Measurements from ENCODE around the gene RAC2.
"Not testable (repeated sequence)": the region's sequence is repeated elsewhere in the genome, so short reads cannot be mapped to it uniquely, and the experiment has no call there.

The RAC2 gene

DNA sequence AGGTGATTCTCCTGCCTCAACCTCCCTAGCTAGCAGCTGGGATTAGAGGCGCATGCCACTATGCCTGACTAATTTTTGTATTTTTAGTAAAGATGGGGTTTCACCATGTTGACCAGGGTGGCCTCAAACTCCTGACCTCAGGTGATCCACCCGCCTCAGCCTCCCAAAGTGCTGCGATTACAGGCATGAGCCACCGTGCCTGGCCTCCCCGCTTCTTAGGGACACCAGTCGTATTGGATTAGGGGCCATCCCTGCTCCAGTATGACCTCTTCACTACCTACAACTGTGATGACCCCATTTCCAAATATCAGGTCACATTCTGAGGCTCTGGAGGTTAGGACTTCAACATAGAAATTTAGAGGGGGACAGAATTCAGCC lies 42.6 kb downstream of the RAC2 start:
- not testable (repeated sequence) for DNase-seq

DNA sequence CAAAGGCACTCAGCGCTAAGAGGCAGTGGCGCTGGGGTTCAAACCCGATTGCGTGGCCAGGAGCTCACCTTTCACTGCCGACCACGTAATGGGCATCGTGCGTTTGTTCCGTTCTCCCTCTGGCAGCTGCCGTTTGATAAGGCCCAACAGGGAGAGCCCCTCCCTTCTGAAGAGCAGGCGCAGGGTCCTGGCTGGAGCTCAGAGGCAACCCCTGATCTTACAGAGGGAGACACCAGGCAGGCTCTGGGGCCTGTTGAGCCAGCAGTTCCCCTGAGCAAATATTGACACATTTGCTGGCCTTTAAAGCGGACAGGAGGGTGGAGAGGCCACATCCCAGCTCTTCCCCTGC lies 44.3 kb downstream of the RAC2 start:
- no peak for DNase-seq

GRCh38 chr22:37199103-37199759 lies 44.8 kb downstream of the RAC2 start:
- peak; percentile 100 for DNase-seq

GRCh38 chr22:37198258-37199102 lies 45.6 kb downstream of the RAC2 start:
- peak; percentile 92 for DNase-seq

DNA sequence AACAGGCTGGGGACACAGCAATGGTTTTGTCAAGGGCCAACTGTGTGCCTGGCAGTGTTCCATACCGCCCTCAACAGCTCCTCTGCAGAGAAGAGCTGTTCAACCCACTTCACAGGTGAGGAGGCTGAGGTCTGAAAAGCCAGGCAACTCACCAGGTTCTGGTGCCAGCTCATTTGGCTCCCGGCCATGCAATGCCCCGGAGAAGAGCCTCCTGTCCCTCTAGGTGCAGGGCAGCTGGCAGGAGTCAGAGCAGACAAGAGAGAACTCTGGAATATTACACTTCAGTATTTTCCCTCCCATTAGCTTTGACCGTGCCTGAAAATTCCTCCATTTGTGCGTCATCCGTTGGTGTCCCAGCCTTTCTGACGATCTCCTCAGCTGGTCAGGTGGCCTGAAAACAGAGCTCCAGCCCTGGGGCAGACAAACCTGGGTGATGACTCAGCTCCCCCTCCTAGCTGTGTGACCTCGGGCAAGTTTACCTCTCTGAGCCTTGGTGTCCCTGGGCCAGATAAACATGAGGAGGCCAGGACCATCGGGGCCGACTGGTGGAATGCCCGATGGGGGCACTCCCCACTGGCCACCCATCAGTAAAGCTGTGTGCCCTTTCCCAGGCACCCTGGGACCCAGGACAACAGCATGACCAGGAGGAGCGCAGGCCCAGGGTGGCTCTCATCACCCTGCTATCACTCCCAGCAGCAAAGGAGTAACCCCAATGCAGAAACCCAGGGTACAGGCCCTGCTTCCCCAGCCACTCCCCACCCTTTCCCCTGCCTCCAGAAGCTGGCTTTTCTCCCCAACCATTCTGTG lies 46.4 kb downstream of the RAC2 start:
- DNase-seq: peak; percentile 20

DNA sequence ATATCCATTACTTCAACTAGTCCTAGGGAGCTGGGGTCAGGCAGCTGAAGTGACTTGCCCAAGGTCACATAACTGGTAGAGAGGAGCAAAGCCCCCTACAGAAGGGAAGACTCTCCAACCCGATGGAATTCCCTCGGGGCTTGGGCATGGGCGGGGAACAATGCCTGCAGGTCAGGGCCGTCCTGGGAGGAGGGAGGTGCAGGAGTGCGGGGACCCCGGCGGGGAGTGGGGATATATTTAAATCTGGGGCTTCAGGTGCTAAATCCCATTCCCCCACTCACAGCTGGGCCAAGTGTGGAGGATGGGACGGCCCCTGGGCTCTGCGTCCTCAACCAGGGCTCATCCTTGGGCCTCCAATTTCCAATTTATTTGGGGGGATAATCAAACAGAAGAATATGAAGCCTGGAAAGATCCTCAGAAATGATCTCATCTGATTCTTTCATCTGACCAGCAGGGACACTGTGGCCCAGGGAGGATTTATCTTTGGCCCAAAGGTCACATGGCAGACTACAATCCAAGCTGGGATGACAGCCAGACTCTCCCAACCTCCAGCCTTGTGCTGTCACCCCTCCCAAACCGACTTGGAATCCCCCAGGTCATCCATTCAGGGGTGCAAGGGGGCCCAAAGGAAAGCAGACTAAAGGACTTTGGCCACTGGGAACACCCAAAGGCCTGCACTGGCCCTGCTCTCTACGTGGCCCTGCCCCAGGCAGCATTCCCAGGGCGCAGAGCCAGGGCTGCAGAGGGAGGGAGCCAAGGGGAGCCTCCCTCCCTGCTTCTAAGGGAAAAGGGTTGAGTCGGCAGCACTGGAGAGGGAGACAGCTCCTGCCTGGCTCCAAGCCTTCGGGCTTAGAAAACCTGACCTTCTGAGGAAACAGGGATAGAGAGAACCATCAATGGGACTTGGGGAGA lies 47.3 kb downstream of the RAC2 start:
- no peak for DNase-seq

GRCh38 chr22:37195921-37196320 lies 48.1 kb downstream of the RAC2 start:
- no peak for DNase-seq

GRCh38 chr22:37194750-37195149 lies 49.3 kb downstream of the RAC2 start:
- DNase-seq: no peak

DNA sequence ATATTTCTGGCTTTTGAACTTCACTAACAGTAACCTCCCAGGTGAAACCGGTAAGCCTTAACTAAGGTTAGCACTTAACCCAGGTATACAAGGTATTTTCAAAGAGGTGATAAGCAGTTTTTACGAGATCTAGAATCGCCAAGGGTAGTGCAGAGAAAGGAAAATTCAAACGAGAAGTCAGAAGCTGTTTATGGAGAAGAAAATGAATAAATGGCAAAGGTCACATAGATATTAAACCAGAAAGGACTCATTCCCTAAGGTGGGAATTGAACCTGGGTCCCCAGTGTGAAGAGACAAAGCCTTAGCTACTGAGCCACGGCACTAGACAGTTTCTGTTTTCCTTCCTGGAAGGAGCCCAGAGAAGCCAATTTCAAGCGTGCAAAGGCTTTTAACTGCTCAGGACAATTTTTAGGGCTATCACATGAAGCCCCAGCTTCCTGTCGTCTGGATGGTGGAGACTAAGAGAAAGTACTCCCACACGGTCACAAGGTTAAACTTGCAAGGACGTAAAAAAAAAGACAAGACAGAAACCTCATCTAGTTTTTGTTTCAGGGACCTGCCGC lies 50.4 kb downstream of the RAC2 start:
- DNase-seq: peak; percentile 74

- DNase-seq: no peak
Observed at GRCh38 chr22:37192741-37193140, 51.3 kb downstream of the RAC2 start.

GRCh38 chr22:37192204-37192603 lies 51.9 kb downstream of the RAC2 start:
- DNase-seq: no peak

- DNase-seq: no peak
Observed at GRCh38 chr22:37190262-37190780, 53.7 kb downstream of the RAC2 start.

DNA sequence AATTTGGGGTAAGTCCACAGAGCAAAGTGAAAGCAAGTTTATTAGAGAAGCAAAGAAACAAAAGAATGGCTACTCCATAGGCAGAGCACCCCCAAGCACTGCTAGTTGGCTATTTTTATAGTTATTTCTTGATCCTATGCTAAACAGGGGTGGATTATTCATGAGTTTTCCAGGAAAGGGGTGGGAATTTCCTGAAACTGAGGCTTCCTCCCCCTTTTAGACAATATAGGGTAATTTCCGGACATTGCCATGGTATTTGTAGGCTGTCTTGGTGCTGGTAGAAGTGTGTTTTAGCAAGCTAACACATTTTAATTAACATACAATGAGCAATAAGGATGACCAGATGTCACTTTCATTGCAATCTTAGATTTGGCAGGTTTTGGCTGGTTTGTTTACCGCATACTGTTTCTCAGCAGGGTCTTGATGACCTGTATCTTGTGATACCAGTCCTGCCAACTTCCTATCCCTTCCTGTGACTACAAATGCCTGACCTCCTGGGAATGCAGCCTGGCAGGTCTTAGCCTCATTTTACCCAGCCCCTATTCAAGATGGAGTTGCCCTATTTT lies 55.1 kb downstream of the RAC2 start:
- no peak for DNase-seq

DNA sequence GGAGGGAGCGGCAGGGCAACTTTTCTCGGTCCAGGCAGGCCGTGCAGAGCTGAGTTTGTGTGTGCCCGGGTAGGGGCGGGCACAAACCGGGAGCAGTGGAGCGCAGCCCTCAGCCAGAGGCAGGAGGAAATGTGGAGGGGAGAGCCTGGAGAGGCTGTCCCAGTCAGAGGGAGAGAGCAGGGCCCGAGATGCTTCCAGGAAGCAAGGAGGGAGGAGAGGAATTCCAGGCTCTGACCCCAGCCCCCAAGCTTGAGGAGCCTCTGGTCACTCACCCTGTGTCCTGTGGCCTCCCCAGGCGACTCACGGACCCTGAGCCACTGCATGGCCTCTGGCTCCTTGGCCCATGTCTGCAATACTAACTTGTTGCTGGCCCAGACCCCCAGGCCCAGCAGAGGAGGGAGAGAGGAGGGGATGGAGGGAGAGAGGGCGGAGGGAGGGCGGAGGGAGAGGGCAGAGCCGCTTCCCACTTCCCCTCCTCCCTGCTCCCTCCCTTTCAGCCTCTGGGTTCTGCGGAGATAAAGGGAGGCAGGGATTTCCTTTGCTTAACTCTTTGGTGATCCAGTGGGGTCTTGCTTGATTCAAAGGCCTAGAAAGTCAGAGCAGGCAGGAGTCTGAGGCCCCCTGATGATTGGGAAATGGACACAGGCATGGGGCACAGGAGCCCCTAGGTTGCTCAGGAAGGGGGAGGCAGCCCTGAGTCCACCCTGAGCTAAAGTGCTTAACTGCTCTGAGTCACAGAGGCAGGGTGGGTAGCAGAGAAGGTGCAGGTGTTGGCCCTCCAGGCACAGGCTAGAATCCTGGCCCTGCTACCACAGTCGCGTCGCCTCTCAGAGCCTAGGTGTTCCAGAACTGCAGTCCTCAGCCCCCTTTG lies 55.9 kb downstream of the RAC2 start, which contains the start of gene C1QTNF6:
Gene C1QTNF6, minus strand, starts transcription at position 357 of the 871 bp plus-strand sequence. Its CDS starts 34 bp downstream, at position 323.
- no peak for DNase-seq

GRCh38 chr22:37187552-37187890 lies 56.5 kb downstream of the RAC2 start:
- DNase-seq: no peak

DNA sequence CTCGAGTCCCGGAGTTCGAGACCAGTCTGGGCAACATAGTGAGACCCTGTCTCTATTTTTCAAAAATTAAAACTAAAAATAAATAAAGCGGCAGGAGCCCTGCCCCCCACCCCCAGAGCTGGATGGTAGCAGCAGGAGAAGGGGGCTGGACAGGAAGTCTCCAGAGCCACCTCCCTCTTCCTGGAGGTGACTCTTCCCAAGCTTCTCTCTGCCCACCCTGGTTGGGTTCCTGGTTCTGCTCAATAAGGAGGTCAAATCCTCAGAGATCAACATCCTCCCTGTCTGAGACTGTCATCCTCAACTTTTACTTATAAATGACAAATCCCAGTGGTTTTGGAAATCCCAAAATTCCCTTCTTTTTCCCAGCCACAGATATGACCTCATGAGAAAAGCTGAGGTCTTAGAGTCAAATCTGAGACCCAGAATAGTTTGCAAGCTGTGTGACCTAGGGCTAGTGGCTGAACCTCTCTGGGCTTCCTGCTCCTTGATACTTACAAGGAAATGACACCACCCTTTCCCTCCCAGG lies 57.0 kb downstream of the RAC2 start:
- DNase-seq: no peak

DNA sequence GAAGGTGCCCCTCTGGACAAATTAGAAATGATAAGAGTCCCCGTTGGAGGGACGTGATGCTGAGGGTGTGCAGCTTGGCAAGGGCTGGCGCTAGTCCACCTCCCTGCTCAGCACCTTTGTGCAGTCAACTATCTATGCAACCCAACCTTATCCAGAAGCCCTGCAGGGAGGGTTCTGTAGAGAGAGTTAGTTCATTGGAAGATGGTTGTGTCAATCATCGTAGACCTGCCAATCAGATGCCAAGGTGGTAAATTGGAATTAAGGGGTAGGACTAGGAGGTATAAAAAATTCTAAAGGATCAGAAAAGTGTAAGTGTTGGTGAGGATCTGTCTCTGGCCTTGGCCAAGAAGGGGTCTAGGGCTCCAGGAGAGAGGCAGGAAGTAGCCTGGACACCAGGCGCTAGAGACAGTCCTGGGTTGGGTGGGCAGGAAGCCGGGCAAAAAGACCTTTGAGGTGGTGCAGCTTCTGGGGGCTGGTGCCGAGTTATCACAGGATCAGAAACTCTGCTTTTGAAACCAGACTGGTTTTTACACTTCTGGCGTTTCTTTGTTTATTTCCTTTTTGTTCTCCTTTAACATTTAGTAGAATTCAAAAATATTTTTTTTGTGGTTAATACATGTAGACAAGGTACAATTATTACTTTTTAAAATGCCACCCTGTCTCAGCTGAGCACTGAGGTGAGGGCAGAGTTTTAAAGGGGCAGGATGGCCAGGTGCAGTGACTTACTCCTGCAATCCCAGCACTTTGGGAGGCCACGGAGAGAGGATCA lies 57.7 kb downstream of the RAC2 start:
- peak; percentile 67 for DNase-seq

GRCh38 chr22:37185646-37186227 lies 58.3 kb downstream of the RAC2 start:
- DNase-seq: no peak
